IMR-90 (cell line): Measurements from ENCODE around the gene ELFN1. TPM values are rescaled to one million over a fixed set of nuclear protein-coding genes. Genes with fewer than 3 reads are reported as not detected.

Source experiments
- ATAC-seq: fragments of 200-7000 bp; cut with Tn5 transposase; 2 replicates; pipeline ENCODE4 v1.9.1; 2020; ENCODE audit warnings: low read depth, mild to moderate bottlenecking, moderate library complexity
- BruUV-seq: library from RNA; stranded (reverse); fragments of 400-500 nt; replicated peaks from 2 replicates; lab custom pipeline; 2021; lab: Mats Ljungman, UMichigan
- CTCF ChIA-PET: fragments of 300-600 bp; formaldehyde crosslinking; extraction: SDS; loops from one replicate; lab custom pipeline; 2021; ENCODE audit warnings: antibody characterized with exemption; lab: Yijun Ruan, JAX
- POLR2A ChIA-PET: fragments of 300-600 bp; sonication (Branson Sonifier 250); formaldehyde crosslinking; loops from one replicate; lab custom pipeline; 2022; ENCODE audit warnings: antibody characterized with exemption; ENCODE audit not compliant: unreplicated experiment; lab: Charles Lee
- DNase-seq: peaks from one replicate; pipeline ENCODE4 v3.0.0; 2013
- H2AFZ ChIP-seq: replicated peaks from 2 replicates; pipeline ENCODE3; 2013; ENCODE audit warnings: low read length, mild to moderate bottlenecking; ENCODE audit not compliant: poor library complexity
- H2AK5ac ChIP-seq: 2 replicates; pipeline ENCODE4 v1.6.1; 2013; ENCODE audit warnings: low read depth, low read length, inconsistent platforms
- H2AK9ac ChIP-seq: replicated peaks from 2 replicates; pipeline ENCODE3; 2013; ENCODE audit warnings: mild to moderate bottlenecking, low read depth, low read length, moderate library complexity; ENCODE audit not compliant: poor library complexity
- H2BK120ac ChIP-seq: 2 replicates; pipeline ENCODE4 v1.6.1; 2013; ENCODE audit warnings: low read depth, low read length, inconsistent platforms
- H2BK15ac ChIP-seq: 3 replicates; pipeline ENCODE4 v1.6.1; 2013; ENCODE audit warnings: low read depth, low read length, inconsistent platforms
- H2BK20ac ChIP-seq: 2 replicates; pipeline ENCODE4 v1.6.1; 2013; ENCODE audit warnings: low read depth, mild to moderate bottlenecking, inconsistent platforms, low read length, moderate library complexity
- H2BK5ac ChIP-seq: 2 replicates; pipeline ENCODE4 v1.6.1; 2013; ENCODE audit warnings: mild to moderate bottlenecking, low read depth, low read length, inconsistent platforms; ENCODE audit not compliant: poor library complexity, severe bottlenecking
- H3K14ac ChIP-seq: replicated peaks from 2 replicates; pipeline ENCODE4 v1.6.1; 2013; ENCODE audit warnings: low read depth, low read length, inconsistent platforms
- H3K18ac ChIP-seq: 2 replicates; pipeline ENCODE4 v1.6.1; 2013; ENCODE audit warnings: low read depth, low read length, control low read depth
- H3K23ac ChIP-seq: 2 replicates; pipeline ENCODE4 v1.6.1; 2013; ENCODE audit warnings: low read depth, low read length, inconsistent platforms
- H3K27ac ChIP-seq: 2 replicates; pipeline ENCODE4 v1.5.1; 2013; ENCODE audit warnings: mild to moderate bottlenecking, control low read depth, low read length; ENCODE audit not compliant: insufficient read depth
- H3K27me3 ChIP-seq: 2 replicates; pipeline ENCODE4 v1.6.1; 2013; ENCODE audit warnings: low read length; ENCODE audit not compliant: control insufficient read depth, insufficient read depth
- H3K36me3 ChIP-seq: 2 replicates; pipeline ENCODE4 v1.6.1; 2013; ENCODE audit warnings: low read length, mixed read lengths; ENCODE audit not compliant: control insufficient read depth, insufficient read depth
- H3K4ac ChIP-seq: 2 replicates; pipeline ENCODE4 v1.6.1; 2013; ENCODE audit warnings: low read depth, low read length, inconsistent platforms
- H3K4me1 ChIP-seq: 2 replicates; pipeline ENCODE4 v1.6.1; 2013; ENCODE audit warnings: low read length, mixed read lengths; ENCODE audit not compliant: control insufficient read depth, insufficient read depth
- H3K4me2 ChIP-seq: 2 replicates; pipeline ENCODE4 v1.6.1; 2013; ENCODE audit warnings: low read depth, mild to moderate bottlenecking, control low read depth, low read length, moderate library complexity
- H3K4me3 ChIP-seq: 2 replicates; pipeline ENCODE4 v1.5.1; 2013; ENCODE audit warnings: low read depth, mild to moderate bottlenecking, control low read depth, low read length, moderate library complexity; ENCODE audit not compliant: insufficient read depth
- H3K56ac ChIP-seq: 2 replicates; pipeline ENCODE4 v1.6.1; 2013; ENCODE audit warnings: low read length, inconsistent platforms; ENCODE audit not compliant: insufficient read depth; ENCODE audit errors: extremely low read depth
- H3K79me1 ChIP-seq, 2 experiments: 2 replicates each; pipeline ENCODE4 v1.6.1; 2013; ENCODE audit warnings: low read length in 2 of 2, inconsistent platforms in 1 of 2, low read depth in 1 of 2
- H3K9ac ChIP-seq: 2 replicates; pipeline ENCODE4 v1.6.1; 2013; ENCODE audit warnings: low read depth, low read length, control low read depth
- H3K9me1 ChIP-seq: 2 replicates; pipeline ENCODE4 v1.6.1; 2013; ENCODE audit warnings: low read length, inconsistent platforms; ENCODE audit not compliant: insufficient read depth
- H3K9me3 ChIP-seq: 2 replicates; pipeline ENCODE4 v1.6.1; 2013; ENCODE audit warnings: low read length; ENCODE audit not compliant: control insufficient read depth, insufficient read depth
- H4K20me1 ChIP-seq: 2 replicates; pipeline ENCODE4 v1.6.1; 2013; ENCODE audit warnings: low read length, inconsistent platforms; ENCODE audit not compliant: insufficient read depth
- H4K5ac ChIP-seq: 2 replicates; pipeline ENCODE4 v1.6.1; 2013; ENCODE audit warnings: mild to moderate bottlenecking, low read depth, low read length, control low read depth
- H4K8ac ChIP-seq, 2 experiments: 2 replicates each; pipeline ENCODE4 v1.6.1; 2013; ENCODE audit warnings: low read depth in 2 of 2, low read length in 2 of 2, control low read depth in 1 of 2, inconsistent platforms in 1 of 2
- H4K91ac ChIP-seq: 2 replicates; pipeline ENCODE4 v1.6.1; 2013; ENCODE audit warnings: low read depth, low read length, inconsistent platforms; ENCODE audit not compliant: insufficient read depth
- CEBPB ChIP-seq: IDR thresholded peaks from 2 replicates; pipeline ENCODE4 v1.6.1; 2012; ENCODE audit warnings: low read depth, low read length, improper control_type of control experiment
- MAZ ChIP-seq: IDR thresholded peaks from 2 replicates; pipeline ENCODE4 v1.6.1; 2012; ENCODE audit warnings: low read depth, mild to moderate bottlenecking, low read length, improper control_type of control experiment, moderate library complexity, borderline replicate concordance
- MXI1 ChIP-seq: IDR thresholded peaks from 2 replicates; pipeline ENCODE4 v1.6.1; 2012; ENCODE audit warnings: low read depth, mild to moderate bottlenecking, low read length, moderate library complexity, borderline replicate concordance
- RCOR1 ChIP-seq: IDR thresholded peaks from 2 replicates; pipeline ENCODE4 v1.6.1; 2012; ENCODE audit warnings: mild to moderate bottlenecking, low read length, improper control_type of control experiment; ENCODE audit not compliant: insufficient replicate concordance
- WGBS, 2 experiments: methylation state at CpG; one replicate each; pipeline versions ENCODE4 v1.1.5 to v1.1.7; 2013; ENCODE audit warnings: missing lambda C conversion rate in 2 of 2; ENCODE audit not compliant: insufficient read length in 1 of 2; ENCODE audit errors: extremely low coverage in 2 of 2; 5-methylcytosine and 5-hydroxymethylcytosine counted together
- dilution Hi-C: fragments of 300-500 bp; cut with HindIII; formaldehyde crosslinking; loops from one replicate; pipeline ENCODE4 v1.14.3; 2018; ENCODE audit warnings: low sequenced_read_pairs; ENCODE audit not compliant: unreplicated experiment
- in situ Hi-C: fragments of 300-500 bp; cut with MboI; formaldehyde crosslinking; loops from 3 replicates; pipeline ENCODE4 v1.14.3; 2019; ENCODE audit warnings: low sequenced_read_pairs, inconsistent platforms, mixed read lengths
- intact Hi-C: fragments of 100-400 bp; cut with micrococcal nuclease; formaldehyde crosslinking; loops from 2 replicates; pipeline ENCODE4 v1.10.0; 2022
- polyA plus RNA-seq, 3 experiments: library from polyadenylated mRNA; depleted of rRNA; stranded (reverse); fragments of >200 nt; gene quantifications; 2 replicates each; pipeline ENCODE4 v1.2.3, GENCODE V29; 2012; ENCODE audit warnings: low replicate concordance in 1 of 3
- total RNA-seq: library from RNA; depleted of rRNA; stranded (reverse); fragments of >200 nt; gene quantifications from 2 replicates; pipeline ENCODE4 v1.2.3, GENCODE V29; 2012
- TF ChIP-seq, protein P1 (sequence below): fragments of 150-350 bp; IDR thresholded peaks from 2 replicates; pipeline ENCODE4 v1.6.1; 2017; ENCODE audit warnings: mild to moderate bottlenecking, antibody characterized with exemption, low read length, low read depth
- TF ChIP-seq, protein P2 (sequence below): fragments of 150-350 bp; IDR thresholded peaks from 2 replicates; pipeline ENCODE4 v1.6.1; 2016; ENCODE audit warnings: low read depth, mild to moderate bottlenecking, low read length, moderate library complexity, borderline replicate concordance

ELFN1 gene
- total and polyA plus RNA-seq, 2 of the 4 experiments (the other 2 are of a cell fraction): 1.6 to 5.2 TPM

DNA sequence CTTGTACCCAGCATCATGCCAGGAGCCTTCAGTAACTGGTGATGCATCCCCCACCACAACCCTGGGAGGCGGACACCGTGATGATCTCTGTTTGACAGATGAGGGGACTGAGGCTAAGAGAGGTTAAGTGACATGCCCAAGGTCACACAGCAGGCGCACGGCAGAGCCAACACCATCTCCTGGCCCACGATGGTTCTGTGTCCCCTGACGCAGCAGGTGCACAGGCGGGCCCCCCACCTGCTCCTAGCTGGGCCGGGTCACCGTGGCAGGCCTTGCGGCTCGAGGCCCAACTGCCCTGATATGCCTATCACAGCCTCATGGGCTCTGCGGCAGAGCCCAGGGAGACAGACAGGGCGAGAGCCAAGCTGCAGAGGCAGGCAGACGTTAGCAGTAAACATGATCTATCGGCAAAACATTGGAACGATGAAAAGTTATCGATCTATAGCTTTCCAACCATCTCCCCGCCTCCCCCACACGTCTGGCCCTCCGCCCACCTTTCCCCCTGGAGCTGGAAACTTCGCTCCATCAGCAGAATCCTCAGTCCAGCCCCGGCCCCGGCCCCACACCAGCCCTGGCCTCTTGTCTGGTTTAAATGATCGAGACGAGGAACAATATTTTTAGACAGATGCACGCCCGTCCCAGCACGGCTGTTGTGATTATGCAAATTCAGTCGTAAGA lies 65.9 kb downstream of the ELFN1 start:
- no peak overlapping the region for H2BK5ac ChIP-seq
- no peak overlapping the region for H3K4me3 ChIP-seq
- ChIA-PET CTCF (no interaction called here), POLR2A (no interaction called here)
- no peak overlapping the region for H4K5ac ChIP-seq
- BruUV-seq: no TSS peak
- H3K79me1 ChIP-seq: no peaks in the 10 kb centered on the region
- no peaks in the 10 kb centered on the region for H3K9me3 ChIP-seq
- no peaks in the 10 kb centered on the region; the same call in 1 of the 2 replicates for H4K20me1 ChIP-seq
- no peak overlapping the region for H3K4me2 ChIP-seq
- H4K8ac ChIP-seq: no peak overlapping the region
- H3K18ac ChIP-seq: no peak overlapping the region
- no peak overlapping the region for H4K91ac ChIP-seq
- dilution Hi-C loops (no loop called here), intact Hi-C loops (no loop called here), in situ Hi-C loops (no loop called here)
- H3K9ac ChIP-seq: no peak overlapping the region
- no peak overlapping the region for H3K56ac ChIP-seq
- H3K27me3 ChIP-seq: peaks cover 10% of the 10 kb centered on the region; the same call in 1 of the 2 replicates
- H3K4ac ChIP-seq: no peak overlapping the region
- no peak overlapping the region for H3K14ac ChIP-seq
- ATAC-seq (no peak), DNase-seq (no peak)
- no peak overlapping the region for H3K23ac ChIP-seq
- no peak overlapping the region for H2AK9ac ChIP-seq
- no peak overlapping the region for H2BK120ac ChIP-seq
- TF ChIP-seq, protein P1, sequence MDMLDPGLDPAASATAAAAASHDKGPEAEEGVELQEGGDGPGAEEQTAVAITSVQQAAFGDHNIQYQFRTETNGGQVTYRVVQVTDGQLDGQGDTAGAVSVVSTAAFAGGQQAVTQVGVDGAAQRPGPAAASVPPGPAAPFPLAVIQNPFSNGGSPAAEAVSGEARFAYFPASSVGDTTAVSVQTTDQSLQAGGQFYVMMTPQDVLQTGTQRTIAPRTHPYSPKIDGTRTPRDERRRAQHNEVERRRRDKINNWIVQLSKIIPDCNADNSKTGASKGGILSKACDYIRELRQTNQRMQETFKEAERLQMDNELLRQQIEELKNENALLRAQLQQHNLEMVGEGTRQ: no peak
- TF ChIP-seq CEBPB (no peak), RCOR1 (no peak), MXI1 (no peak), MAZ (no peak)
- TF ChIP-seq, protein P2, sequence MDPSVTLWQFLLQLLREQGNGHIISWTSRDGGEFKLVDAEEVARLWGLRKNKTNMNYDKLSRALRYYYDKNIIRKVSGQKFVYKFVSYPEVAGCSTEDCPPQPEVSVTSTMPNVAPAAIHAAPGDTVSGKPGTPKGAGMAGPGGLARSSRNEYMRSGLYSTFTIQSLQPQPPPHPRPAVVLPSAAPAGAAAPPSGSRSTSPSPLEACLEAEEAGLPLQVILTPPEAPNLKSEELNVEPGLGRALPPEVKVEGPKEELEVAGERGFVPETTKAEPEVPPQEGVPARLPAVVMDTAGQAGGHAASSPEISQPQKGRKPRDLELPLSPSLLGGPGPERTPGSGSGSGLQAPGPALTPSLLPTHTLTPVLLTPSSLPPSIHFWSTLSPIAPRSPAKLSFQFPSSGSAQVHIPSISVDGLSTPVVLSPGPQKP: no peak
- 68% methylated on average over 26 of the region's 29 CpGs; no CpG with 5 or more reads in 1 of the 2 experiments for WGBS, 2 experiments
- H2BK15ac ChIP-seq: no peak overlapping the region
- no peaks in the 10 kb centered on the region for H3K4me1 ChIP-seq
- no peaks in the 10 kb centered on the region for H3K9me1 ChIP-seq
- H2BK20ac ChIP-seq: no peak overlapping the region
- H3K36me3 ChIP-seq: no peaks in the 10 kb centered on the region
- no peak overlapping the region for H2AK5ac ChIP-seq
- no peak overlapping the region for H3K27ac ChIP-seq
- H2AFZ ChIP-seq: no peak overlapping the region
